Activated T-helper 1 cell treated with Interleukin-2 at 50 U/mL for 16 hours (primary cell): ENCODE measurements around the gene GPSM1.
A peak's percentile ranks its signal among the peaks of the same experiment; 100 is the strongest.

Experiments used
- DNase-seq: peaks from one replicate; pipeline ENCODE4 v3.0.0-alpha.2; 2020; ENCODE audit warnings: low read depth

The GPSM1 gene

DNA sequence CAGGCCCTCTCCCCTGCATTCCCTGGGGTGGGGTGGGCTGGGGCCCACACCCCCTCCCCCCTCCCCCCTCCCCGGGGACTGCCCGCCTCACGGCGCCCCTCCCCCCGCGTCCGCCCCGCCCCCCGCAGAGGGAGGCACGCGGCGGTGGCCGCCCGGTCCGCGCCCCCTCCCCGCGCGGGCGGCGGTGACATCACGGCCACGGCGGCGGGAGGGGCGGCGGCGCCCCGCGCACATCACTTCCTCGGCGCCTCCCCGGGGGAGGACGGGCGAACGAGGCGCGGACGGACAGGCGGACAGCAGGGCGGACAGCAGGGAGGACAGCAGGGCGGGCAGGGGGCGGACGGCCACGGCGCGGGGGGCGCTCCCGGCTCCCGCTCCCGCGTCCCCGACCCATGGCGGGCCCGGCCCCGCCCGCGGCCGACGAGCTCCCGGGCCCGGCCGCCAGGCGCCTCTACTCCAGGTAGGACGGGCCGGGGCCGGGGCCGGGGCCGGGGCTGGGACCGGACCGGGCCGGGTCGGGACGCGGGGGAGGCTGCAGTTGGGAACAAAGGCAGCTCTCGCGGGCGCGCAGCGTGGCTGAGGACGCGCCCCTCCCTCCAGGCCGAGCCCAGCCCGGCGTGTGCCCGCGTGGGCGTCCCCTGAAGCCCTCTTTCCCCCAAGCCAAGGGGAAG is at the start of gene GPSM1:
Gene GPSM1, plus strand, starts transcription at position 236 of the 671 bp plus-strand sequence. Its CDS starts 157 bp downstream, at position 393.
- peak; percentile 20 for DNase-seq

GRCh38 chr9:136277746-136278145 is 49.6 kb upstream of the GPSM1 start:
- no peak for DNase-seq

GRCh38 chr9:136278221-136278620 is 49.1 kb upstream of the GPSM1 start:
- DNase-seq = no peak

GRCh38 chr9:136278894-136279293 is 48.4 kb upstream of the GPSM1 start:
- DNase-seq = no peak

DNA sequence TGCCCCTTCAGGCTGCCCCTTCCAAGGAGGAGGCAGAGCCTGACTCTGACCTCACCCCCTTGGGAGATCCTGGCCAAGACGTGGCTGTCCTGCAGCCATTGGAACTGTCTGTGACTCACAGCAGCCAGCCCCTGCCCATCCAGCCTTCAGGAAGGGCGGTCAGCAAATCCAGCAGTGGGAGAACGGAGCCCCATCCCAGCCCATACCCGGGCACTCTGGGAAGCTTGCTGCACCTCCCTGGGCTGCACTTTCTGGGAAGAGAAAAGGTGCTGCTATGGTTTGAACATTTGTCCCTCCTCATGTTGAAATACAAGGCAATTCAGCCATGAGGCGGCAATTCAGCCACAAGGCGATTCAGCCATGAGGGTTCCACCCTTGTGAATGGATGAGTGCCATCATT is 47.9 kb upstream of the GPSM1 start:
- no peak for DNase-seq

- DNase-seq = no peak
Measured at GRCh38 chr9:136280535-136281315, 46.6 kb upstream of the GPSM1 start.

- DNase-seq = no peak
Measured at GRCh38 chr9:136281421-136282271, 45.7 kb upstream of the GPSM1 start.

DNA sequence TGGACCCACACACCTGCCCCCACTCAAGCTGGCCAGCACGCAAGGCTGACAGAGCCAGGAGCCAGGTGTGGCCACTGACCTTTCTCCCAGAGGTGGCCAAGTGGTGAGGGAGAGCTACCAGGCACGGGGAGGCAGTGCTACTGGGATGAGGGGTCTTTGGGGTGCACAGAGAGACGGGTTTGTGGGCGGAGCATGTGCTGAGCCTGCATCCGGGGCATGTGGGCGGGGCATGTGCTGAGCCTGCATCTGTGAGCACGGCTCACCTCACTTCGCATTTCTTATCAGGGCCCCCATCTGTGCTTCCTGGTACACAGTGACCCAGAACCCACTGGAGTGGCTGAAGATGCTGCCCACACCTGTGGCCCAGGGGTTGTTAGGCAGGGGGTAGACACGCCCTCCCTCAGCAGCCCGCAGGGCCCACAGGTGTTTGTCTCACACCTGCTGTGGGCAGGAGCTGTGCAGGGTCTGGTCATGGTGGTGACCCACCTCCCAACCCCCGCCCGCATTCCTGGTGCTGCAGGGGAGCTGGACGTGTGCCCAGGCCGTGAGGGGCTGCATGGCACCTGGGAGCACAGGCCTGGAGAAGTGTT is 45.0 kb upstream of the GPSM1 start:
- no peak for DNase-seq

- peak; percentile 55 for DNase-seq
Measured at GRCh38 chr9:136283291-136284235, 43.8 kb upstream of the GPSM1 start.

- no peak for DNase-seq
Measured at GRCh38 chr9:136284311-136284710, 43.0 kb upstream of the GPSM1 start.

- no peak for DNase-seq
Measured at GRCh38 chr9:136284951-136285350, 42.4 kb upstream of the GPSM1 start.

- no peak for DNase-seq
Measured at GRCh38 chr9:136285501-136286358, 41.6 kb upstream of the GPSM1 start.

DNA sequence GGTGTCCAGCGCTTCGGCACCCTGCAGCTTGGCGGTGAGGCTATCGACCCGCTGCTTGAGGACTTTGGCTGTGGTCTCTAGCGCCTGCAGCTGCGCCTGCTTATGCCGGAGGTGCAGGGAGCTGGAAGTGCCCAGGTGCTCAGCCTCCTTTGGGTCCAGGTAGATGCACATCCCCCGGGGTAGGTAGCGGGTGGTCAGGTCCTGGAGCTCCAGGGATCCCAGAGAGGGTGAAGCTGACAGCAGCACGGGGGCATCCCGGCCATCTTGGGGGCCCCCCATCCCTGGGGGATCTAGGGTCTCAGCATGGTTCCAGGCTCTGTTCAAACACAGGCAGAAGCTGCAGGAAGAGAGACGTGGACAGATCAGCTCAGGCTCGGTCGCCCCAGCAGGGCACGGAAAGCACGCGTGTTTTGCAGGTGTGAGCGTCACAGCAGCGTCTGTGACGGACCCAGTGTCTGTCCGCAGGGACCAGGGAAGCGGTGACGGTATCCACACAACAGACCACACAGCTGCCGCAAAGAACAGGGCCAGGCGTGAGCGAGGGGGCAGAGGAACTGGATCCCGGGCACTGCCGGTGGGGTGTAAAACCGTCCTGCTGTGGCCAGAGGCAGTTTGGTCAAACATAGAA is 40.9 kb upstream of the GPSM1 start:
- DNase-seq = no peak

GRCh38 chr9:136286987-136287379 is 40.4 kb upstream of the GPSM1 start:
- DNase-seq = no peak

- no peak for DNase-seq
Measured at GRCh38 chr9:136287960-136288753, 39.2 kb upstream of the GPSM1 start.

DNA sequence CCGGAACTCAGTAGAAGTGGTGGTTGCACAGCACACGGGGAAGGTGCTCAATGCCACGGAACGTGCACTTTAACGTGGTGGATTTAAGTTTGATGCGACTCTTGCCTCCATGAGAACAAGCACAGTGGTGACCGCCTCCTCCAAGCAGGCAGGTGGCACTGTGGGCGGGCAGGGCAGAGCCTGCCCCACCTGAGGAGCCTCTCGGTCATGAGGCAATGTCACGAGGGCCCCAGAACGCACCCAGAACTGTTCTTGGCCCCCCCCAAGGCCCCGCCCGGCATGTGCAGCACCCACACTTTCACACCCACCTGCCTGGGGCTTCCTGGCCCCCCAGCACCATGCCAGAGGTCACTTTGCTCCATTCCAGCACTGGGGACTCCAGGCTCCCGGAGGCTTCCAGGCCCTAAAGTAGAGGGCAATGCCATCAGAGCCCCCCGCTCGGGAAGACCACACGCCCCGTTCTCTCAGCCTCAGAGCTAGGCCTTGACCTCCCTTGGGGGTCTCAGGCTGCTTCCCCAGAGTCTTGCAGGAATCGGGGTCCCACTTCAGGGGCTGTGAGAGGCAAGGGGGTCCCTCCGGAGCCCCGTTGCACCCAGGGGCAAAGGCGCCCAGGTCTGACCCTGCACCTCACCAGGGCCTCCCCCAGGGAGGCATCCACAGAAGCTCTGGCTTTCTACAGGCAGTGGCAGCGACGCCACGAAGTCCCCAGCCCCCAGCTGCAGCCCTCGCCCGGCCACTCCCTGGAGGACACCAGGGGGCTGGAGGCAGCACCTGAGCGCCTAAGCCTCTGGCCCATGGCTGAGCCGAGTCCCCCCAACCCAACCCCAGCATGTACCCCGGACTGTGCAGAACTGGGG is 37.5 kb upstream of the GPSM1 start:
- DNase-seq = no peak

- no peak for DNase-seq
Measured at GRCh38 chr9:136290508-136291000, 36.8 kb upstream of the GPSM1 start.
